Transverse colon (tissue), 4 donors: ENCODE results near the gene TGFB3. TPM values are rescaled to one million over a fixed set of nuclear protein-coding genes. Genes with fewer than 3 reads are reported as not detected.

ENCODE experiments used
- DNase-seq: peaks from one replicate; pipeline ENCODE4 v3.0.0-alpha.2; 2019
- H3K27ac ChIP-seq, 4 donors: fragments of 200-600 bp; sonication (generic); 2 replicates each; pipeline ENCODE4 v1.5.1; 2016 to 2018; ENCODE audit warnings: inconsistent platforms in 4 of 4
- H3K27me3 ChIP-seq: fragments of 200-600 bp; sonication (generic); 2 replicates; pipeline ENCODE4 v1.5.1; 2017; ENCODE audit warnings: inconsistent platforms
- H3K36me3 ChIP-seq, 4 donors: fragments of 200-600 bp; sonication (generic); 2 replicates each; pipeline ENCODE4 v1.5.1; 2017 to 2019; ENCODE audit warnings: inconsistent platforms in 4 of 4
- H3K4me1 ChIP-seq, 4 donors: fragments of 200-600 bp; sonication (generic); 2 replicates each; pipeline ENCODE4 v1.5.1; 2017 to 2020; ENCODE audit warnings: inconsistent platforms in 4 of 4
- H3K4me3 ChIP-seq, 4 donors: fragments of 200-600 bp; sonication (generic); 1 replicate in 1 of 4; 2 replicates in 3 of 4; pipeline versions ENCODE4 v1.5.1 to v1.6.1; 2017 to 2019; ENCODE audit warnings: inconsistent platforms in 4 of 4
- H3K9me3 ChIP-seq, 2 donors: fragments of 200-600 bp; sonication (generic); 2 replicates each; pipeline ENCODE4 v1.5.1; 2017 to 2019; ENCODE audit warnings: inconsistent platforms in 2 of 2
- EP300 ChIP-seq: sonication (generic); formaldehyde crosslinking; IDR thresholded peaks from one replicate; pipeline ENCODE4 v1.6.1; 2017; ENCODE audit warnings: antibody characterized with exemption, low read depth
- POLR2A ChIP-seq: fragments of 450-650 bp; IDR thresholded peaks from one replicate; pipeline ENCODE4 v1.6.1; 2016; ENCODE audit warnings: antibody characterized with exemption, mild to moderate bottlenecking, moderate library complexity
- POLR2AphosphoS5 ChIP-seq, 3 donors: sonication (generic); formaldehyde crosslinking; IDR thresholded peaks; one replicate each; pipeline ENCODE4 v1.6.1; 2016; ENCODE audit warnings: antibody characterized with exemption in 3 of 3
- WGBS, 2 donors: methylation state at CpG; one replicate each; pipeline ENCODE4 v1.1.5; 2018; ENCODE audit warnings: low coverage in 1 of 2; 5-methylcytosine and 5-hydroxymethylcytosine counted together
- in situ Hi-C, 4 donors: fragments of 200-750 bp; cut with MboI; loops; one replicate each; pipeline versions ENCODE4 v1.15.0 to v1.15.1; 2017; ENCODE audit warnings: low sequenced_read_pairs in 3 of 4, low pct_ligation_motif_present in 1 of 4, low pct_unique_long_range_greater_than_20kb in 1 of 4
- intact Hi-C: fragments of 100-400 bp; cut with DNase I; formaldehyde crosslinking; loops from one replicate; pipeline ENCODE4 v1.15.1; 2023; ENCODE audit warnings: low total_unique reads
- total RNA-seq, 4 donors: library from RNA; depleted of rRNA; stranded (reverse); fragments of >200 nt; gene quantifications; one replicate each; pipeline ENCODE4 v1.1.0, GENCODE V29; 2016
- TF ChIP-seq, protein P1 (sequence below), 5 experiments: fragments of 200-600 bp in 3 of 5; fragments of 450-650 bp in 2 of 5; sonication (generic) in 3 of 5; IDR thresholded peaks; 1 replicate in 2 of 5; 2 replicates in 3 of 5; pipeline ENCODE4 v1.5.1; 2016 to 2017; ENCODE audit warnings: antibody characterized with exemption in 5 of 5, inconsistent platforms in 3 of 5, mild to moderate bottlenecking in 2 of 5, moderate library complexity in 1 of 5

The TGFB3 gene
- total RNA-seq, 4 donors from 2014 or later: 4.4 to 22.5 (median 13.1) TPM

DNA sequence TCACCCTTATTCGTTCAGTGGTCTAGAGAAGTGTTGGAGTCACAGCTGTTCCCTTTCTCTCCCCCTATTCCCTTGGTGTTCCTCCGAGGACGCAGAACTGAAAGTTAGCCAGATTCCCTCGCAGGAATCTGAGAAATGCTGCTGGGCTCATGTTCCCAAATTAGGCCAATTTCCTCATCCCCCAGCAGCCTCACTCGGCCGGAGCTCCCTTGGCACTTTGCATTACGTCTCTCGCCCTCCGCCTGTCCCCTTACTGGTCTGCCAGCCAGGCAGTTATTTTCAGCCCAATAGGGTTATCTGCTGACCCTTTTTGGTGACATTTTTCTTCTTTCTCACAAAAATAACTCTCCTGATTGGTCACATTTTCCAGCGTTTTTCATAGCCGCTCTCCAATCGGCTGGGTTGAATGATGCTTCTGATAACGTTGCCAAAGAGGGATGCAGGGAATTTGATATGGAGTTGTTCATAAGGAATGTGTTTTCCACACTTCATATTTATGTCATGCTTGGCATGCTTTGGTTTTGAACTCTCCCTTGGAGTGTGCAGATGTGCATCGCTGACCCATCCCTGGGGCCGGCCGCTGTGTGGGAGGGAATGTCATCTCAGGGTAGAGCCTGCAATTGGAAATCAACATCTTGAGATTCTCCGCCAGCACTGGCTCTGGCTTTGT, 13.7 kb upstream of the TGFB3 start:
- DNase-seq: peak; percentile 23
- intact Hi-C loops (no loop called here), in situ Hi-C loops (no loop called here)
- H3K36me3 ChIP-seq: peaks cover 0 to 2% (median 0%) of the 10 kb centered on the region in 4 donors
- peaks cover 0 to 10% (median 2%) of the 10 kb centered on the region in 4 donors for H3K4me1 ChIP-seq
- no peak overlapping the region for H3K4me3 ChIP-seq
- 74 to 83% methylated on average over 5 to 17 of the region's 17 CpGs for WGBS, 2 donors
- H3K9me3 ChIP-seq: no peaks in the 10 kb centered on the region
- H3K27me3 ChIP-seq: no peaks in the 10 kb centered on the region
- peak in 1 of 3 donors; percentile 51 for TF ChIP-seq POLR2AphosphoS5 (IDR thresholded peaks at IDR 0.05)
- TF ChIP-seq EP300: no peak
- peak overlapping the region; percentile 55 to 79 (median 72) for H3K27ac ChIP-seq

DNA sequence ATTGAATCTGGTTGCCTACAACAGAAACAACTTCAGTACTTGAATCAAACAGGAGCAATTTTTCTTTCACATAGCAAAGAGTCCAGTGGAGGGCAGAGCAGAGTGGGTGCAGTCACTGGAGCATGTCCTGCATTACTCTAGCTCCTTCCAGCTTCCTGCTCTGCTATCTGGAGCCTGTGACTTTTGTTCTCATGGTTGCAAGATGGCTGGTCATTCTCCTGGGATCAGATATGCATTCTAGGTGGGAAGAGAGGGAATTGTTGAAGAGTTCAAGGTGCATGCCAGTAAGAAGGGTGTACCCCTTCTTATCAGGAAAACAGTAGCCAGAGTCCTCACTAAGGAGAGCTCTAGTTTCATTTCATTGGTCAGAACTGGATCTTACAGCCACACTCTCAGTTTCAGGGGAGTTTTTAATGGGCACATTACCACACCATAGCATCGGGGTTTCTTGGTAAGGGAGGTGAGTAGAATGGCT, 11.8 kb upstream of the TGFB3 start:
- no peak for DNase-seq
- TF ChIP-seq, protein P1, sequence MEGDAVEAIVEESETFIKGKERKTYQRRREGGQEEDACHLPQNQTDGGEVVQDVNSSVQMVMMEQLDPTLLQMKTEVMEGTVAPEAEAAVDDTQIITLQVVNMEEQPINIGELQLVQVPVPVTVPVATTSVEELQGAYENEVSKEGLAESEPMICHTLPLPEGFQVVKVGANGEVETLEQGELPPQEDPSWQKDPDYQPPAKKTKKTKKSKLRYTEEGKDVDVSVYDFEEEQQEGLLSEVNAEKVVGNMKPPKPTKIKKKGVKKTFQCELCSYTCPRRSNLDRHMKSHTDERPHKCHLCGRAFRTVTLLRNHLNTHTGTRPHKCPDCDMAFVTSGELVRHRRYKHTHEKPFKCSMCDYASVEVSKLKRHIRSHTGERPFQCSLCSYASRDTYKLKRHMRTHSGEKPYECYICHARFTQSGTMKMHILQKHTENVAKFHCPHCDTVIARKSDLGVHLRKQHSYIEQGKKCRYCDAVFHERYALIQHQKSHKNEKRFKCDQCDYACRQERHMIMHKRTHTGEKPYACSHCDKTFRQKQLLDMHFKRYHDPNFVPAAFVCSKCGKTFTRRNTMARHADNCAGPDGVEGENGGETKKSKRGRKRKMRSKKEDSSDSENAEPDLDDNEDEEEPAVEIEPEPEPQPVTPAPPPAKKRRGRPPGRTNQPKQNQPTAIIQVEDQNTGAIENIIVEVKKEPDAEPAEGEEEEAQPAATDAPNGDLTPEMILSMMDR (IDR thresholded peaks at IDR 0.05): no peak
- TF ChIP-seq POLR2AphosphoS5 (IDR thresholded peaks at IDR 0.05): no peak
- TF ChIP-seq POLR2A: no peak
- no peak for TF ChIP-seq EP300
- peak overlapping the region in 2 of 4 donors; percentile 55 to 74 for H3K27ac ChIP-seq

DNA sequence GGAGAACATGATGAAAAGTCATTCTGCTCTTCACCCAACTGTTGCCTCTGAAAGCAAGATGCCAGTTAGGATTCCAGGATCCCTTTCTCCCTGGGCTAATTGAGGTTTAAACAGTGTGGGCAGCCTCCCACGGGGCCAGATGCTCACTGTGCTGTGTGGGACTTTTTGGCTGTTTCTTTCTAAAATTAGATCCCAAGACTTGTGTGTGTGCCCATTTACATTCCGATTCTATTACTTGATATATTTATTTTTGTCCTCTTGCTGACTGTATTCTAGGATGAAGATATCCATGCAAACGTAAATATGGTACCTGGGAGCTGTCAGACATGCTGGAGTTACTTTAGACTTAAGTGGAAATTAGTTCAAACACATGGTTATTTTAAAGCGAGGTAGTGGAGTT, 10.0 kb upstream of the TGFB3 start:
- H3K36me3 ChIP-seq: no peaks in the 10 kb centered on the region
- peaks cover 0 to 10% (median 4%) of the 10 kb centered on the region in 4 donors for H3K4me1 ChIP-seq
- 59 to 84% methylated on average over 4 of the region's 4 CpGs for WGBS, 2 donors
- no peaks in the 10 kb centered on the region for H3K27me3 ChIP-seq
- intact Hi-C loops (no loop called here), in situ Hi-C loops (no loop called here)
- no peak for DNase-seq
- H3K9me3 ChIP-seq: no peaks in the 10 kb centered on the region
- peak overlapping the region; percentile 6 to 66 (median 38) for H3K27ac ChIP-seq
- TF ChIP-seq POLR2A (no peak), POLR2AphosphoS5 (IDR thresholded peaks at IDR 0.05) (peak in 2 of 3 donors; percentile 24 to 34)
- no peak overlapping the region for H3K4me3 ChIP-seq

More for the DNA sequence above, 11.8 kb upstream of the TGFB3 start:
- peaks cover 0 to 10% (median 2%) of the 10 kb centered on the region in 4 donors for H3K4me1 ChIP-seq
- in situ Hi-C loops (no loop called here), intact Hi-C loops (no loop called here)
- no peaks in the 10 kb centered on the region for H3K36me3 ChIP-seq
- 45 to 58% methylated on average over 1 of the region's 1 CpG for WGBS, 2 donors
- no peaks in the 10 kb centered on the region for H3K9me3 ChIP-seq
- no peaks in the 10 kb centered on the region for H3K27me3 ChIP-seq
- no peak overlapping the region for H3K4me3 ChIP-seq

DNA sequence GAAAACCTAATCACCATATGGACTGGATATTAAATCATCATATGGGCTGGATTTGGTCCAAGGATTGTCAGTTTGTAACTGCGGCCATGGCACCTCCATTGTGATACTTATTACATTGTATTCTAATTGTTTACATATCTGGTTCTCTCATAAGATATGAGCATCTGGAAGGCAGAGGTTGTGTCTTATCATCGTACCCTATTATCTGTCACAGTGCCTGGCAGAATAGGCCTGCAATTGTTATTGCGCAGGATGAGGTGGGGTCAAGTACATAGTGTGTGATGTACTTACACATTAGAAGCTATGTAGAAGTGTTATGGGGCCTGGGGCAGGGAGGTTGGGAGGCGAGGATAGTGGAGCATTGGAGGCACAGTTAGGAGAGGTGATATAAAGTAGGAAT, 8.5 kb upstream of the TGFB3 start:
- Histone ChIP-seq H3K27me3 (no peaks in the 10 kb centered on the region), H3K4me3 (no peak overlapping the region), H3K9me3 (no peaks in the 10 kb centered on the region), H3K27ac (peak overlapping the region in 1 of 4 donors; percentile 49), H3K36me3 (no peaks in the 10 kb centered on the region), H3K4me1 (peaks cover 6 to 16% (median 9%) of the 10 kb centered on the region in 4 donors)
- intact Hi-C loops: no loop called here
- DNase-seq: no peak
- 95 to 100% methylated on average over 2 to 4 of the region's 4 CpGs for WGBS, 2 donors
- TF ChIP-seq, protein P1 (IDR thresholded peaks at IDR 0.05): no peak
- TF ChIP-seq EP300: no peak
- in situ Hi-C loops: no loop called here

DNA sequence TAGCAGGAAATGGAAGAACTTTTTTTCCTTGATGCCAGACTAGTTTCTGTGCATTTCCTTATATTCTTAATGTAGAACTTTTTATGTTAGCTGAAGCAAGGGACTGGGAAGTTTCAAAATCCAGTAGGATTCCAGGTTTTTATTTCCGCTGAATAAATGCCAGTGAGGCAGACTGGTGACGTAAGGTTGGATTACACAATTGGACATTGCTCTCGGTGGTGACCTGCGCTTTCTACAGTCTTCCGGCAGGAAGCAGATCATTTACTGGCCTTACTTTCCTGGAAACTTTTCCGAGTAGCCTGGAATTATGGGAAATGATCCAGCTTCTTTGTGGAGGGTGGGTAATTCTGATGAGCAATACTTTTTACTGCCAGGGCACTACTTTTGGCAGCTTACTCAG, 7.3 kb upstream of the TGFB3 start:
- no peaks in the 10 kb centered on the region for H3K27me3 ChIP-seq
- 71 to 74% methylated on average over 5 to 6 of the region's 6 CpGs for WGBS, 2 donors
- no peak overlapping the region for H3K4me3 ChIP-seq
- H3K4me1 ChIP-seq: peaks cover 6 to 16% (median 8%) of the 10 kb centered on the region in 4 donors
- no peaks in the 10 kb centered on the region for H3K36me3 ChIP-seq
- TF ChIP-seq POLR2A (no peak), POLR2AphosphoS5 (IDR thresholded peaks at IDR 0.05) (peak; percentile 41 to 55 (median 45)), EP300 (peak; percentile 76)
- in situ Hi-C loops (loop anchor here (10.0 kb wide), 2 partner anchors 84 to 274 kb away; no protein-coding TSS in a partner anchor), intact Hi-C loops (no loop called here)
- H3K9me3 ChIP-seq: no peaks in the 10 kb centered on the region
- peak; percentile 20 for DNase-seq
- H3K27ac ChIP-seq: peak overlapping the region; percentile 47 to 73 (median 56)
